ENCODE data around the gene ATXN1.

ATXN1 gene

DNA sequence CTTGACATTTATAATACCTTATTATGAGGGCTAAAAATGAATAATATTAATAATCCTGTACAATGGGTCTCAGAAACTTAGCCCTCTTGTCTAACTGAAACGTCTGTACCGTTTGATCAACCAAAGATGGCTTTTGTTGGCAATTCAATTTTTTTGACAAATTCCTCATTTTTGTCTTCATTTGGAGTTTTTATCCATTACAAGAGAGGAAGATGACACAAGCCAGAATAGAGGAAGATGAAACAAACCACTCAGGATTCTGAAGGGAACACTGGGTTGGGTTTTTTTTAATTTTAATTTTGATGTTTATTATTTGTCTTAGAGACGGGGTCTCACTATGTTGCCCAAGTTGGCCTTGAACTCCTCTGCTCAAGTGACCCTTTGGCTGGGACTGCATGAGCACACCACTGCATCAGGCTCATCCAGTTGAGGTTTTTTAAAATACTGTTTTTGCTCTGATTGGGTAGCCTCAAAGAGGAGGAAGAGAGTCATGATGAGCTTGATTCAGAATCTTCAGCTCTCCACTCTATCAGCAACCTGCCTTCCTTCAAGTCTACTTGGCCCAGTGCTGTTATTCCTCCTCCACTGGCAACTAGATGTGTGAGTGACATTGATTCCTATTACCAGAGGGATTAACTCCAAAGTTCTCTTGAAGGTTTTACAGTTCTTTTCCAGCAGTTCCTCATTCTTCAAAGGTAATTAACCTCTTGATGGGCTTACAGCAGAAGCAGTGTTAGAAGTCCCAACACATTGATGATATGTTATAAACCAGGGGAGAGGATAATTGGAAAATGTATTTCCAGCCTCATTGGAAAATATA, 71.3 kb downstream of the ATXN1 start:
- no peak overlapping the region for H3K4me3 ChIP-seq (ENCODE audit: low read depth, low read length)
- DNase-seq (ENCODE audit: low read depth): no peak

DNA sequence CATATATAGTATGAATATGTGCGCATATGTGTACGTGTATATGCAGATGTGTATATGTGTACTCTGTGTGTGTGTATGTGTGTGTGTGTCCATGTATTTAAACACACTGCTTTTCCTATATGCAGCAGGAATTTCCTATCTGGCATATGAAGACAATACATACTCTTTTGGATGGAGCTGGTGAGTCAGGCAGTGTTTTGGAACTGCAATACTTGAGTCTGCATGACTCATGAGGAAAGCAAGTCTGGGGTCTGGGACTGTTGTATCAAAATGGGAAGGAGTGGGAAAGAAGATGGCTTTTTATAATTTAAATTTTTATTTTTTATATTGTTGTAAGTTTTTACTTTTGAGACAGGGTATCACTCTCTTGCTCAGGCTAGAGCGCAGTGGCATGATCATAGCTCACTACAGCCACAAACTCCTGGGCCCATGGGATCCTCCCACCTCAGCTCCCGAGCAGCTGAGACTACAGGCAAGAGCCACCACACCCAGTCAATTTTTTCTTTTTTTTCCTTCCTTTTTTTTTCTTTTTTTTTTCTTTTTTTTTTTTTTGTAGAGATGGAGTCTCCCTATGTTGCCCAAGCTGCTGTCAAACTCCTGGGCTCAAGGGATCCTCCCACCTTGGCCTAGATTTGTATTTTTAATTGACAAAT, 72.2 kb downstream of the ATXN1 start:
- no peak for DNase-seq (ENCODE audit: low read depth)
- H3K4me3 ChIP-seq (ENCODE audit: low read depth, low read length): no peak overlapping the region
- TF ChIP-seq, protein P1, sequence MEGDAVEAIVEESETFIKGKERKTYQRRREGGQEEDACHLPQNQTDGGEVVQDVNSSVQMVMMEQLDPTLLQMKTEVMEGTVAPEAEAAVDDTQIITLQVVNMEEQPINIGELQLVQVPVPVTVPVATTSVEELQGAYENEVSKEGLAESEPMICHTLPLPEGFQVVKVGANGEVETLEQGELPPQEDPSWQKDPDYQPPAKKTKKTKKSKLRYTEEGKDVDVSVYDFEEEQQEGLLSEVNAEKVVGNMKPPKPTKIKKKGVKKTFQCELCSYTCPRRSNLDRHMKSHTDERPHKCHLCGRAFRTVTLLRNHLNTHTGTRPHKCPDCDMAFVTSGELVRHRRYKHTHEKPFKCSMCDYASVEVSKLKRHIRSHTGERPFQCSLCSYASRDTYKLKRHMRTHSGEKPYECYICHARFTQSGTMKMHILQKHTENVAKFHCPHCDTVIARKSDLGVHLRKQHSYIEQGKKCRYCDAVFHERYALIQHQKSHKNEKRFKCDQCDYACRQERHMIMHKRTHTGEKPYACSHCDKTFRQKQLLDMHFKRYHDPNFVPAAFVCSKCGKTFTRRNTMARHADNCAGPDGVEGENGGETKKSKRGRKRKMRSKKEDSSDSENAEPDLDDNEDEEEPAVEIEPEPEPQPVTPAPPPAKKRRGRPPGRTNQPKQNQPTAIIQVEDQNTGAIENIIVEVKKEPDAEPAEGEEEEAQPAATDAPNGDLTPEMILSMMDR (IDR thresholded peaks at IDR 0.05; ENCODE audit: low read depth, low read length, missing control alignments): no peak

More for the DNA sequence above, 71.3 kb downstream of the ATXN1 start:
- TF ChIP-seq, protein P1 (IDR thresholded peaks at IDR 0.05; ENCODE audit: low read depth, low read length, missing control alignments): no peak

DNA sequence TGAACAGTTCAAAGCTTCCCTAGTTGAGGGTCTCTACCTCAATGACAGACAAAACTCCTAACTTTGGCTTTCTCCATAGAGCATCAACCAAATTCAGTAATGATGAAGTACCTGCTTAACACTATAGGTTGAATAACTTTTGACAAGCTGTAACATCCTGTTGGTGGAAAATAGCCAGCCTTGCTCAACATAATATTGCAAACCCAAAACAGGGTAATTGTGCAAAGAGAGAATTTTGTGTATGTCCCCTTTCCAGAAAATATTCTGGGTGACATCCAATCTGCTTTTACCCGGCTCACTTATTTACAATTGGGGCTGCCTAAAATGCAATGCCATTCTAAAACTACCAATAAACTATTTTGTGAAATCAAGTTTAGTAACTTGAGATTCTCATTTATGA, 72.8 kb downstream of the ATXN1 start:
- DNase-seq (ENCODE audit: low read depth): no peak
- TF ChIP-seq, protein P1 (IDR thresholded peaks at IDR 0.05; ENCODE audit: low read depth, low read length, missing control alignments): no peak
- no peak overlapping the region for H3K4me3 ChIP-seq (ENCODE audit: low read depth, low read length)

DNA sequence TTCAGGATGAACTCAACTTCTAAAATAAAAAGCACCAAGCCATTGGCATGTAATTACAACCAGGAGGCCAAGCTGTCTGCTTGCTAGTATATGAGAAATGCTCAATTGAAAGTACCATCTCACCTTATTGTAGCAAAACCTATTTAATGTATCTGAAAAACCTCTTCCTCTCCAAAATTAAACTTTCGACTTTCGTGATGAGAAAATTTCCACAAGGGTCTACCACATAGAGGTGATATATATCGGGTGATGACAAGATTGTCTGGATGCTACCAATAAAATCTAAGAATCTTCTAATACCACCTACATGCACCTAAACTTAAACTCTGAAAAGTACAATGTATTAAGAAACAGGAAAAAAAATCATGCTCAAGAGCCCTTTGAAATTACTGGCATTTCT, 74.2 kb downstream of the ATXN1 start:
- H3K4me3 ChIP-seq (ENCODE audit: low read depth, low read length): no peak overlapping the region
- TF ChIP-seq, protein P1 (IDR thresholded peaks at IDR 0.05; ENCODE audit: low read depth, low read length, missing control alignments): no peak
- DNase-seq (ENCODE audit: low read depth): no peak

DNA sequence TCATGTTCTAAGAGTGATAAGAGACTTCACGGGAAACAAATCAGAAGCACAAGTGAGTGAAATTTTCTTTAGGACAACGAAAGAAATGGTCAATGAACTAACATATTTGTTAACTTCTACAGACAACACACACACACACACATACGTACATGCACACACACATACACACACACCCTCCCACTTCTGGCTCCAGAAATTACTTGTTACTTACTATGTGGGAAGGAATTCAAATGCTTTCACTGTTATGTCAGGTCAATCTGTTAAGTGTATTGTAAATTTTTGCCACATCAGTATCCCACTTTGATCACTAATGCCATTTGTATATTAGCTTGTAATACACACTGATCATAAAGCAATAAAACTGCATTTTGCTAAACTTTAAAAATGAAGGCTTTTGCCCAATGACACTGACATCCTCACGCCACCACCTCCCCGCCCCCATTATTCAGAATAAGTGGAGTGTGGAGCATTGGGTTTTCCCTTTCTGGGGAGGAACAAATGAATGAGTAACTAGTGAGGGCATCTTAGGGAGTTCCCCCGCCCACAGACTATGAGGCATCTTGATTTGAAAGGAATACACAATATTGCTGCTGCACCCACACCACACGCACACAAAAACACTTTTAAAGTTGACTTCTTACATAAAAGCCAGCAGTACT, 76.2 kb downstream of the ATXN1 start:
- H3K4me3 ChIP-seq (ENCODE audit: low read depth, low read length): no peak overlapping the region
- TF ChIP-seq, protein P1 (IDR thresholded peaks at IDR 0.05; ENCODE audit: low read depth, low read length, missing control alignments): no peak
- DNase-seq (ENCODE audit: low read depth): peak; percentile 46

DNA sequence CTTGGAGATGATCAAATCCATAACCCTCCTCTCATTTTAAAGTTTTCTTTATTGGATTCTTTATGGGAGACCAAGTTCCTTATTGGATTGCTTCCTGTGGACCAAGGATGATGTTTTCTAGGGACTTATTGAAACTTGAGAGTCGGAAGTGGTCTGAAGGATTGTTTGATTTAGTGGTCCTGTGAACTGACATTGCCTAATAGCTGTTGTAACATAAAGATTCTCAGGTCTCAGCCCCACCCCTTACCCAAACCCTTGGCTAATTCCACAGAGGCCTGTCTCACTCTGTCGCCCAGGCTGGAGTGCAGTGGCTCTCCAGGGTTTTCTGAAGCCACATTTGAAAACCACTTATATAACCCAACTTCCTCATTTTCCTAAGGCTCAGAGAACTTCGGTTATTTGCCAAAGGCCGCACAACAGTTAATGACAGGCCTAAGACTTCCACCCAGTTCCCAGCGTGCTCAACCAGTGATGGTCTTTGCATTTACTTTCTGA, 77.0 kb downstream of the ATXN1 start:
- TF ChIP-seq, protein P1 (IDR thresholded peaks at IDR 0.05; ENCODE audit: low read depth, low read length, missing control alignments): no peak
- H3K4me3 ChIP-seq (ENCODE audit: low read depth, low read length): no peak overlapping the region
- no peak for DNase-seq (ENCODE audit: low read depth)
